Measurements from ENCODE around the gene TMEM203.
A peak's percentile ranks its signal among the peaks of the same experiment; 100 is the strongest.

The TMEM203 gene

DNA sequence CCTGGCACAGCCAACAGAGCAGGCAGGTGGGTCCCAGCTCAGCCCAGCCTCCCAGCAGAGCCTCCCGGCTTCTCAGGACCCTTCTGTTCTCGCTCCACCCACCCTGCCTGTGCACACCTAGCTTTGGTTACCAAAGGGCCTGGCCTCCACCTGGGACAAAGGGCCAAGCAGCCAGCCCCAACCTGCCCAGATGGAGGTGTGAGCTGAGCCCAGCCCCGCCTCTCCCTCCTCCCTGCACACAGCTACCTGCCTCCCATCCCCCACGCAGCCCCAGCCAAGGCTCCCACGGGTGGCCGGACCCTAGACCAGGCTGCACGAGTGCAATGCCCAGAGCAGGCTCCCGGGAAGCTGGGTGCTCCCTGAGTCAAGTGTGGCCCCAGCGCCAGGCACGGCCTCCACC, 10.5 kb downstream of the TMEM203 start:
- DNase-seq (ENCODE audit: low spot score), result no peak

DNA sequence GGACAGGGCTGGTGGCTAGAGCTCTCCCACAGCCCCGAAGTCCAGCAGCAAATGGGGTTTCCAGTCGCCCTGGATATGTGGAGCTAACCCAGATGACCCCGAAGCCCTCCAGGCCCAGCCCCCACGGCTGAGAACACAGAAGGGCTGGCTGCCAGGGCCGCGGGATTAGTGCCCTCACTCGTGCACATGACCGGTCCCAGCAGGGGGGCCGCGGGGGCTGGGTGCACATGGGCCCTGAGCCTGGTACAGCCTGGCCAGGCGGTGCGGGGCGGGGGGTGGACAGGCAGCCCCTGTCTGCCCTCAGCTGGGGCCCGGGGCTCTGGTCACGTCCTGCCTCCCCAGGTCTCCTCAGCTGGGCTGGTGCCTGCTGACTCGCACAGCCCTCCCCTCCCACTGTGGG, 11.1 kb downstream of the TMEM203 start:
- DNase-seq (ENCODE audit: low spot score), result peak; percentile 83

DNA sequence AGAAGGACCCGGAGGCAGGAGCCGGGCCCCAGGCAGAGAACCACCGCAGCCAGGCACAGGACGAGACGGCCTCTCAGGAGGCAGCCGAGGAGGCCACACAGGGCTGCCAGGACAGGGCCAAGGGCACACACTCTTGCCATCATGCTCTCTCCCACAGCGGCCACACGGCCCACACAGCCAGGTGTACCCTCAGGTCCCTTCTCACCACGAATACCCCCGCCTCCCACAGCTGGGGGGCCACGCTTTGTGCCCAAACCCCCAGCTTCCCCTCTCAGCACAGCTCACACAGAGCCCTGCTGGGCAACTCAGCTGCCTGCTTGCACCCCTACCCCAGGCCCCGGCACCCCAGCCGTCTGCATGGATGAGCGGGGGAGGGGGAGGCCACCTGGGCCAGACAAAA, 11.7 kb downstream of the TMEM203 start:
- DNase-seq (ENCODE audit: low spot score), result no peak

DNA sequence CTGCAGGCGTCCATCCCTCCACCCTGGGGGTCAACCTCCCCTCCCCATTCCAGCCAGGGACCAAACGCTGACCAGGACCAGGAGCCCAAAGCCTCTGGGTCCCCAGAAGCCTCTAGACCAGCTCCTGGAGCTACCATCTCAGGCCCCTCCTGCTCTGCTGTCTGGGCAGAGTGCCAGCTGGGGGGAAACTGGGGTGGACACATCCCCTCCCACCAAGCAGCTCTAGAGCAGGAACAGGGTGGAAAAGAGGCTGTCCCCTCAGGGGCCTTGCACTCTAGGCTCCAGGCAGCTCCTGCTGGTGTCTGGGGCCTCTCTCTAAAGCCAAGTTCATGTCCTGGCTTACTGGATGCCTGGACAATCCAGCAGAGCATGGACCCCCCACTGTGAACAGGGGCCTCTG, 12.6 kb downstream of the TMEM203 start:
- no peak for DNase-seq (ENCODE audit: low spot score)

DNA sequence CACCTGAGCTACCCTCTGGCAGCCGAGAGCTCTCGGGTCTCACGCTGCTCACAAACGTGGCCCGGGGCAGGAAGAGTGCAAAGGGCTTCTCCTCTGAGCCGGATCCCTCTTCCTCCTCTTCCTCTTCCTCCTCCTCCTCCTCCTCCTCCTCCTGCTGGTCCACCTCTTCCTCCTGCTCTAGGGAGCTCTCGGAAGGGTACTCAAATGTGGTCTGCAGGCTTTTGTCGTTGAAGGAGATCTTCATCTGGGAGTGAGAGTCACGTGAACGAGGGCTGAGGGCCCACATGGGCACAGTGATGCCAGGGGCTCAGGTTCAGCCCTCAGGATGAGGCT, 13.0 kb downstream of the TMEM203 start:
- DNase-seq (ENCODE audit: low spot score), result no peak

- peak; percentile 81 for DNase-seq (ENCODE audit: low spot score)
Measured at GRCh38 chr9:137191691-137192447, 13.6 kb downstream of the TMEM203 start.

DNA sequence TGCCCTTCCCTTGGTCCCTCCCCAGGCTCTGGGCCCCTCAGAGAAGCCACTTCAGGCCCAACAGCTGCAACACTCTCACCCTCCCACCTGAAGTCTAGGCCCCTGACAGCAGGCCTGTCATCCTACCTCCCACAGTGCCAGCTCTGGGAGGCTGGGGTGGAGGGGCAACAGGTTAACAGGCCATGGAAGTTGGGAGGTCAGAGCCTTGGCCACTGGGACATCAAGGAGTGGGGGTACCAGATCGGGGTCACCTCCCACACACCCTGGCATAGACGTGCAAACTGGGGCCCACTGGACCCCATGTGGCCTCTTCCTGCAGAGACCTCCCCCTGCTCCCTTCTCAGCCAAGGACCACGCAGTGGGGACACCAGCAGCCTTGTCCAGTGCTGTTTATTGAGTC, 14.2 kb downstream of the TMEM203 start:
- no peak for DNase-seq (ENCODE audit: low spot score)

DNA sequence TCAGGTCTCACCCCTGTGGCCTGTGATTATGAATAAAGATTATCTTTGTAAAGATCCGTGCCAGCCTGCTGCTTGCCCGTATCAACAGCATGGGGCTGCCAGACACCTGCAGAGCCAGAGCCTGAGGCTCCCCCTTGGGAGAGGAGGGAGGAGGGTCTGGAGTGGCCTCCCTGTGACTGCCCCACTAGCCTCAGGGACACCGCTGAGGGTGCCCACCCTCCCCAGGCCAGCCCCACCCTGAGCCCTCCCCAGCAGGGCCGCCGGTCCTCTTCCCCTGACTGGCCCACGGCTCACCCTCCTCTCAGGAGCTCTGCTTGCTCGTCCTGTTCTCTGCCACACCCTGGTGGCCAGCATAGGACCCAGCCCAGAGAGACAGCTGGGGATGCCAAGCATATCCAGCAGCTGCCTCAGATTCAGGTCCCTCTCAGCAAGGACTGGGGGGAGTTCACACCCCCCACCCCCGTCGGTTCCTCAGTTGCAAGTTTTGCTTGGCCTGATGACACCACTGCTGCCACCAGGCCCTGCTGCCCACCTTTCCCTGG, 15.1 kb downstream of the TMEM203 start:
- DNase-seq (ENCODE audit: low spot score), result no peak

- no peak for DNase-seq (ENCODE audit: low spot score)
Measured at GRCh38 chr9:137189297-137190295, 15.9 kb downstream of the TMEM203 start.

GRCh38 chr9:137188490-137189296, 16.8 kb downstream of the TMEM203 start, which contains the start of the genes ANAPC2 and SSNA1:
Gene ANAPC2, minus strand, starts transcription at chr9:137188560. Its CDS starts 28 bp downstream, at chr9:137188532.
Gene SSNA1, plus strand, starts transcription at chr9:137188676. Its CDS starts 51 bp downstream, at chr9:137188727.
- peak; percentile 92 for DNase-seq (ENCODE audit: low spot score)

GRCh38 chr9:137188086-137188489, 17.4 kb downstream of the TMEM203 start:
- DNase-seq (ENCODE audit: low spot score), result no peak

DNA sequence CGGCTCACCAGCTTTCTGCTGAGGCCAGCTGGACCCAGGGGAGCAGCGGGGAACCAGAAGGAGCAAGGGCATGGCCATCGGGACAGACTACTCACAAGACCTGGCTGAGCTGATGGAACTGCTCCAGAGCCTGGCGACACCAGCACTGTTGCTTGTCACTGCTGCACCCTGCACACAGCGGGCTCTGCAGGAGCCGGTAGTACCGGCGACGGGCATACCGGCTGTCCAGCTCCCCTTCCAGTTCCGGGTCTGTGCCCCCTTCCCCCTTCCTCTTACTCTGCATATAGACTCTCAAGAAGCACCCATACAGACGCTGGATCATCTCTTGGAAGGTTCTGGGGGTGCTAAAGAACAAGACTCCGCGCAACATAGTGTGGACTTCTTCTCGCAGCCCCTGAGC, 18.1 kb downstream of the TMEM203 start:
- DNase-seq (ENCODE audit: low spot score), result no peak

GRCh38 chr9:137186385-137186784, 19.1 kb downstream of the TMEM203 start:
- no peak for DNase-seq (ENCODE audit: low spot score)

GRCh38 chr9:137185921-137186320, 19.5 kb downstream of the TMEM203 start:
- DNase-seq (ENCODE audit: low spot score), result no peak

DNA sequence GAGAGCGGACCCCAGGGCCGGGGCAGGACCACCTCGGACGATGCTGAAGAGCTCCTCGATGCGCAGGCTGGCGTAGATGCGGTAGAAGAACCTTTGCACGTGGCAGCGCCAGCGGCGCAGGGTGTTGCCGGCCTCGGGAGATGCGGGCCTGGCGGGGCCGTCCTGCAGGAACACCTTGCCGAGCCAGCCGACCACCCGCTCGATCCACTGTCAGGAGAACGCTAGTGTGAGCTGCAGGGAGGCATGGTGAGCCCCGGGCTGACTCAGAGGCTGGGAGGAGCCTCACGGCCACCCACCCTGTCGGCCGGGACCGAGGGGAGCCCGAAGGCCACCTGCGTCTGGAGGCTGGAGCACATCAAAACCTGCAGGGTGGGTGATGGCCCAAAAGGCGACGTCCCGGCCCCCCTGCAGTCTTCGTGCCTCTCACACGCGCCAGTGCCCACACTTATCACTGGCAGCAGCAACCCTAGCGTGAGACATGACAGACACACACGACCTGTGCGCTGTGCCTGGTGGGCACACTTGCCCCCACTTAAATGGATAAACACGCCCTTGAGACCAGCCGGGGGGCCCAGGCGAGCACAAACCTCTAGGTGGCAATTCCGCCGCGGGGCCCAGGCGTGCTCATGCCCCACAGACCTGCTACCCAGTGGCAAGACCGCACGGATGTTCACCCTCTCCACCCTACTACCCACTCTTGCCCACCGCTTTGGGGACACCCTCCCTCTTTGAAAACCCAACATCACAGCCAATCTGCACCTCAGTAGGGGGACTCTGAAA, 20.4 kb downstream of the TMEM203 start:
- no peak for DNase-seq (ENCODE audit: low spot score)

DNA sequence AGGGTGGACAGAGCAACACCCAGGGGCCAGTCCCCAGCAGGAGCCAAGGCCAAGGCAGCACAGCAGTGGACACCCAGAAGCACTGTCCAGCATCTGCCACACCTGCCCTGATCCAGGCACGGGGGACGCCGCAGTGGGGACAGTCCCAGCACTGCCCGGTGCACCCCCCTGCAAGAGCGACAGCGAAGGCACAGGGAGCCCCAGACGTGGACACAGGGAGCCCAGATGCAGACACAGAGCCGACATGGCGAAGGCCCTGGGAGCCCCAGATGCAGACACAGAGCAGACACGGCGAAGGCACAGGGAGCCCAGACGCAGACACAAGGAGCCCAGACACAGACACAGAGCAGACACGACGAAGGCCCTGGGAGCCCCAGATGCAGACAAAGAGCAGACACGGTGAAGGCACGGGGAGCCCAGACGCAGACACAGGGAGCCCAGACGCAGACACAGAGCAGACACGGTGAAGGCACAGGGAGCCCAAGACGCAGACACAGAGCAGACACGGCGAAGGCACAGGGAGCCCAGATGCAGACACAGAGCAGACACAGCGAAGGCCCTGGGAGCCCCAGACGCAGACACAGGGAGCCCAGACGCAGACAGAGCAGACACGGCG, 21.4 kb downstream of the TMEM203 start:
- DNase-seq (ENCODE audit: low spot score), result no peak

DNA sequence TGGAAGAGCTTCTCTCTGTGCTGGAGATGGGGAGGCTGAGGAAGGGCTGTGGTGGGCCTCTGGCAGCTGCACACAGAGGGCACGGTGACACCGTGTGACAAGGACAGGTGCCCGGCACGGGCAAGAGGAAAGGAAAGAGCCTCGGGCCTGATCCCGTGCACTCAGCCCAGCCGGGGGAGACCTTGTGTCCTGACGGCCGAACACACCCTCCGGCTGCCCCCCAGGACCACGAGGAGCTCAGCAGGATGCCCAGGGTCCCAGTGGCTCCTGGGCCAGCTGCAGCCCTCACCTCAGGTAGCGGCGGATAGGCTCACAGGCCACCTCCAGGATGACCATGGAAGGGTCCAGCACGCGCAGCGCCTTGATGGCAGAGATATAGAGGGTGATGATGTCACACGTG, 22.6 kb downstream of the TMEM203 start:
- DNase-seq (ENCODE audit: low spot score), result no peak

DNA sequence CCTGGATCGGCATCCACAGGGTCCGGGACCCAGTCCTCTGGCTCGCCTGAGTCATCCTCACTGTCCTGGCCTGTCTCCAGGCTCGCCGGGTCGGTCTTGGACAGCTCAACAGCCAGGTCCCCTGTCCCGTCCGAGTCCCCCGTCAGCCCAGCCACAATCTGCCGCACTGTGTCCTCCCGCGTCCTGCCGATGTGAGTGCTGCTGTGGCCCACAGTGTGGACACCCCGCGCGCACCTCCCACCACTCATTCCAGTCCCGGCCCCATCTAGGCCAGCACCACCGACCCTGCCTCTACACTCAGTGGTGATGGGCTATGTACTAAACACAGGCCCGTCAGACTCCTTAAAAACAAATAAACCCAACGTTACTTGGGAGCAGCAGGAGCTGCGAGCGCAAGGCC, 23.8 kb downstream of the TMEM203 start:
- DNase-seq (ENCODE audit: low spot score), result no peak

GRCh38 chr9:137180491-137180890, 25.0 kb downstream of the TMEM203 start:
- DNase-seq (ENCODE audit: low spot score), result no peak

GRCh38 chr9:137179761-137180160, 25.7 kb downstream of the TMEM203 start:
- no peak for DNase-seq (ENCODE audit: low spot score)

Data from pons (tissue), 1 donor.